NCI-H2029 treated with DMSO at 0.1 percent for 48 hours (cell line): ENCODE results near the gene GJB5.
"Not testable (repeated sequence)": the region's sequence is repeated elsewhere in the genome, so short reads cannot be mapped to it uniquely, and the experiment has no call there.

Experiments used
- DNase-seq: peaks from one replicate; lab custom pipeline; 2025; lab: John Stamatoyannopoulos, UW

The GJB5 gene

GRCh38 chr1:34745666-34746065, 9.2 kb upstream of the GJB5 start:
- no peak for DNase-seq

GRCh38 chr1:34746101-34746500, 8.7 kb upstream of the GJB5 start:
- DNase-seq = no peak

DNA sequence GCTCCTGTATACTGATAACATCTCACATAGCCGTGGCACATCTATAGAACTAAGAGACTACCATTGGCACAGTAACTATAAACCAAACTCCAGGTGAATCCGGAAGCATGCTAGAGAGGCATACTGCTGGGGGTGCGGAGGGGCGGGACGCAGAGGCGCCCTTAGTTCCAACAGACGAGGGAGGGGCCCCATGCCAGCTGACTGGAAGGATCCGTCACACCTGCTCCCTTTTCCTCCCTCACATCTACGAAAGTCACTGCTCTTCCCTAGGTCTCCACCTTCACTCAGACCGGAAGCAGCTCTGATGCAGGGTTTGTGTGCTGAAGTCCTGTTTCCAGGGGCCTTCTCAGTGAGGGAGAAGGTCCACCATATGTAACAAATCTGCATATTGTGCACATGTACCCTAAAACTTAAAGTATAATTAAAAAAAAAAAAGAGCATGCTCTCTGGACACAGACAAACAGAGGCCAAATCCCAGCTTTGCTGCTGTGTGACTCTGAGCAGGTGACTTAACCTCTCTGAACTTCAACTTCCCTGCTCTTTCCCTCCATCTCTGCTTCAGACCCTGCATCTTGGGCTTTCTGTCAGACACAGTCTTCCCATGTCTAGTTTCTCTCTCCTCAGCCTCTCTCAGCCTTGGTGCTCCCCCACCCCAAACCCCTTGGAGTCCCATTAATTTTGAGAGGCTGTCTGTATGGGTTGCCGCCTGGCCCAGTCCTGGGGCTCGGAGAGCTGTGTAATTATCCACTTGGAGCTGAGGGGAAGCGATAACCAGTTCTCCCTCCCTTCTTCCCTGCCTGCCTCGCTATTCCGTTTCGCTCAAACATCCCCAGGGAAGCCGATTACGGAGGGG, 7.8 kb upstream of the GJB5 start:
- no peak for DNase-seq

DNA sequence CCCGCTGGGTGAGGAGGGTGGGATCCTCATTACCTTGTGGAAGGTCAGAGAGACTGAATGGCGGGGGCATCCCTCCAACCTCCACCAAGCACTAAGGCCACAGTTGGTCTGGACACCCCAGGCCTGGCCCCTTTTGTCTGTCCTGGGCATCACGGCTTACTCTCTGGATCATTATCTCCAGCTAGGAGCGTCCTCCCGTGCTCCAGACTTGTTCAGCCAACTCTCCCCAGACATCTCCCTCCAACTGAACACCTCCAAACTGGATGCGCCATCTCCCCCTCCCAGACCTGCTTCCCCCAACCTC, 7.3 kb upstream of the GJB5 start:
- DNase-seq = no peak

GRCh38 chr1:34749992-34750391, 4.9 kb upstream of the GJB5 start:
- no peak for DNase-seq

DNA sequence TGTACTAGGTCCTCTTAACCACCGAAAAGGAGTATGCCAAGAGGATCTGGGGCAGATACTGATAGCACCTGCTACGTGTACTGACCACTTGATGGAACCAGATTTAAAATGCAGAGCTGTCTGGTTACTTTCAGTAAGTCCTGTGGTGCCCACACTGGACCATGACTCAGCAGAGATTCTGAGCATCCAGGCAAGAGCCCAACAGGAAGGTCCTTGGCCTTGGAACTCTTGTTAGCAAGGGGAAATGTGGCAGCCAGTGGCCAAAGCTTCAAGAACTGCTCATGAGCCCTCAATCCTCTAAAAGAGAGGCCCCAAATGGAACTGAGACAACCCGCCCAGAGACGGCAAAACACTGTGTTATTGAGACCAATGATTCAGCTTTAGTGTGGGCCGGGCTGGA, 4.2 kb upstream of the GJB5 start:
- no peak for DNase-seq

GRCh38 chr1:34753163-34753562, 1.7 kb upstream of the GJB5 start:
- no peak for DNase-seq

DNA sequence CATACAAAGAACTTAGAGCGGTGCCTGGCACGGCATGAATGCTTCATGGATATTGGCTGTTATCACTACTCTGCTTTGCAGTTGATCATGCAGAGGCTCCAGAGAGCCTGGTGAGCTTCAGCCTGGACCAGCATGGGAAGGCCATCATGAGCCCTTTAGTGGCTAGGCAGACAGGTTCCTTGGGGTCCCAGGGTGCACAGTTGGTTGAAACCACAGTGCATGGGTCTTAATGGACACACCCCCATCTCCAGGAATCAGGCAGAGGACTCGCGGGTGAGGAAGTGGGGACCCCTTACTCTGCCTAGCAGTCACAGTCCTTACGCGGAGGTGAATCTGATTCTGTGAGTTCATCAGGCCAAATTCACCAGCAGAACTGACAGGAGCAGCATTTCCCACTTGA, 1.1 kb downstream of the GJB5 start:
- no peak for DNase-seq

GRCh38 chr1:34757386-34757785, 2.5 kb downstream of the GJB5 start:
- DNase-seq = no peak

GRCh38 chr1:34758751-34759150, 3.9 kb downstream of the GJB5 start:
- DNase-seq = no peak

GRCh38 chr1:34759503-34760357, 4.9 kb downstream of the GJB5 start, which contains the start of gene GJB4:
GJB4 (plus strand) TSS chr1:34759740; CDS start chr1:34761255, 1,515 bp downstream.
- DNase-seq = no peak

DNA sequence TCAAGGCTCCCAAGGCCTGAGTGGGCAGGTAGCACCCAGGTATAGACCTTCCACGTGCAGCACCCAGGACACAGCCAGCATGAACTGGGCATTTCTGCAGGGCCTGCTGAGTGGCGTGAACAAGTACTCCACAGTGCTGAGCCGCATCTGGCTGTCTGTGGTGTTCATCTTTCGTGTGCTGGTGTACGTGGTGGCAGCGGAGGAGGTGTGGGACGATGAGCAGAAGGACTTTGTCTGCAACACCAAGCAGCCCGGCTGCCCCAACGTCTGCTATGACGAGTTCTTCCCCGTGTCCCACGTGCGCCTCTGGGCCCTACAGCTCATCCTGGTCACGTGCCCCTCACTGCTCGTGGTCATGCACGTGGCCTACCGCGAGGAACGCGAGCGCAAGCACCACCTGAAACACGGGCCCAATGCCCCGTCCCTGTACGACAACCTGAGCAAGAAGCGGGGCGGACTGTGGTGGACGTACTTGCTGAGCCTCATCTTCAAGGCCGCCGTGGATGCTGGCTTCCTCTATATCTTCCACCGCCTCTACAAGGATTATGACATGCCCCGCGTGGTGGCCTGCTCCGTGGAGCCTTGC, 6.4 kb downstream of the GJB5 start:
- no peak for DNase-seq

- no peak for DNase-seq
Observed at GRCh38 chr1:34761776-34762307, 7.0 kb downstream of the GJB5 start.

DNA sequence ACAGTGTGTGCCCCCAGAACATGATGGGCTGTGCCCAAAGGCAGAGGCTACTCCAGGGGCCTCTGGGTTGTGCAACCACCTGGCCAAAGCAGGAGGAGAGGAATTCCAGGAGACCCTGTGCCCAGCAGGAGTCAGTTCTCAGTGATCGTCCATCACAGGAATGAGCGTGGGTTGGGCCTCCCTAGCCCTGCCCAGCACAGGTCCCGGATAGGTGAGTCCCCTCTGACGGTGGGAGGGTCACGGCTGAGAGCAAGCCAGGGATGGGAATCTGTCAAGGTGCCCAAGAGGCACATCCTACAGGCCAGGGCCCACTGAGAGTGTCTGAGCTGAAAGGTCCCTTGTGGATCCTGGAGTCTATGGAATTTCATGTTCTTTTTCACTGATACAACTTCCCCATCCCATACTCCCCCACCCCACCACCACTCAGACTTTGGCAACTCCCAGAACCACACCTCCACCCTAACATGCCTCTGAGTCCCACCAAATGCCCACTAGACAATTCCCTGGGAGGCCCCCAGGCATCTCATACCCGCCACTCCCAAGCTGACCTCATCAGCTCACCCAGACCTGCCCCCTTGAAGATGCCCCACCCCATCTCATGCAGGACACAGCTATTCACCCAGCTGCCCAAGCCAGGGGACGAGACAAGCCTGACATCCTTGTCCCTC, 7.8 kb downstream of the GJB5 start:
- no peak for DNase-seq

GRCh38 chr1:34763142-34763781, 8.4 kb downstream of the GJB5 start:
- DNase-seq = no peak

DNA sequence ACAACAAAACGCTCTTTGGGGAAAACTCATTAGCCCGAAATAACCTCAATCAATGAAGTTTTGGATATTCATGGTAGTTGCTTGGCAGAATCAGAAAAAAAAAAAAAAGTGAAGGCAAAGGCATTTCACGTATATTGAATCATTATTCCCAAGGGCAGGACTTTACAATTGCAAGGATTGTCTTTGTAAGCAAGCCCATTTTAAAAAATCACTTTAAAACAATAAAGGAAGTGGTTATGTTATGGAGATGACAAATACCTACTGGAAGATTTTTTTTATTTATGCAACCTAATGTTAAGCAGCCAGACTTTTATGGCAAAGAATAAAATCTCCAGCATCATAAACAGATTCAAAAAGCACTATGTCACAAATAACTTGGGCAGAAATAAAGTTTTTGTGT, 14.0 kb downstream of the GJB5 start:
- no peak for DNase-seq

- no peak for DNase-seq
Observed at GRCh38 chr1:34770891-34771504, 16.2 kb downstream of the GJB5 start.

DNA sequence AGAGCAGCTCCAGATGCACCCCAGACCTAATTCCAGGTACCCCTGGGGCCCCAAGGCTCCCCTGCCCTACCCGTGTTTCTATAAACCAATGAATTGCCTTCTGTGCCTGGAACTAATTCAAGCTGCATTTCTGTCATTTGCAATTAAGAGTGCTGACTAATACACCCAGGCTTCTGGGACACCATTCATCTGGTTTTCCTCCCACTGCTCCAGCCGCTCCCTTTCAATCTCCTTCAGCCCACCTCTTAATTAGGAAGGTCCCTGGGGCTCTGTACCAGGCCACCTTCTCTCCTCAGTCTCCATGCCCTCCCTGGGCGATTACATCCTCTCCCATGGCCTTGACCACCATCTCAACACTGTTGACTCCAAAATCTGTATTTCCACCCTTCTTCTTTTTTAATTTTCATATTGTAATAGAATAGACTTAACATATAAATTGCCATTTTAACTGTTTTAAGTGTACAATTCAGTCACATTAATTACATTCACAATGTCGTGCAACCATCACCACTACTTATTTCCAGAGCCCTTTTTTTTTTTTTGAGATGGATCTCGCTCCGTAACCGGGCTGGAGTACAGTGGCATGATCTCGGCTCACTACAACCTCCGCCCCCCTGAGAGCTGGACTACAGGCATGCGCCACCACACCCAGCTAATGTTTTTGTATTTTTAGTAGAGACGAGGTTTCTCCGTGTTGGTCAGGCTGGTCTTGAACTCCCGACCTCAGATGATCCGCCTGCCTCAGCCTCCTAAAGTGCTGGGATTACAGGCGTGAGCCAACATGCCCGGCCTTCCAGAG, 16.9 kb downstream of the GJB5 start:
- no peak for DNase-seq

GRCh38 chr1:34773114-34773513, 18.3 kb downstream of the GJB5 start:
- DNase-seq = not testable (repeated sequence)

DNA sequence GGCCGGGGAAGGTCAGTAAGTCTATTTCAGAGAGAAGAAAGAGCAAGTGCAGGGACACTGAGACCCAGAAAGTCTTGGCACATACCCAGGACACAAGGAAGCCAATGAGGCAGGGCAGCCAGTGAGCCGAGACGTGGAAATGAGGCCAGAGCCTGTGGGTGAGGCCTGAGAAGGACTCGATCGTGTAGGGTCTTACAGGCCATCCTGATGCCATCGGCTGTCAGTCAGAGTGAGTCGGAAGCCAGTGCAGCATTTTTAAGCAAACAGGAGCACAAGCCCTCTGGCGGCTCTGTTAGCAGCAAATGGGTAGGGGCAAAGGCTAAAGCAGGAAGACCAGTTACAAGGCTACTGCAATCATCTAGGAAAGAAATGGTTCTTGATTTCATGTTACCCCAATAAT, 20.1 kb downstream of the GJB5 start:
- no peak for DNase-seq
